HepG2 (cell line): ENCODE data around the gene DRC7. TPM values are rescaled to one million over a fixed set of nuclear protein-coding genes. Genes with fewer than 3 reads are reported as not detected.
A peak's percentile ranks its signal among the peaks of the same experiment; 100 is the strongest.

Experiments
- CC2D1A ChIP-seq: sonication (generic); formaldehyde crosslinking; IDR thresholded peaks from 2 replicates; pipeline ENCODE4 v1.8.1; 2023; ENCODE audit warnings: mild to moderate bottlenecking, missing genetic modification reagents
- FOSL2 ChIP-seq: sonication (generic); formaldehyde crosslinking; IDR thresholded peaks from 2 replicates; pipeline ENCODE4 v1.4.0; 2020; ENCODE audit warnings: missing genetic modification reagents
- ONECUT2 ChIP-seq: sonication (generic); formaldehyde crosslinking; IDR thresholded peaks from 2 replicates; pipeline ENCODE4 v1.4.0; 2020; ENCODE audit warnings: missing genetic modification reagents
- POLR2A ChIP-seq, 2 experiments: IDR thresholded peaks; 2 replicates each; pipeline ENCODE4 v1.6.1; 2011; ENCODE audit warnings: low read depth in 2 of 2, low read length in 2 of 2, mild to moderate bottlenecking in 1 of 2, moderate library complexity in 1 of 2; ENCODE audit not compliant: insufficient read depth in 1 of 2
- SNAI1 ChIP-seq: sonication (generic); formaldehyde crosslinking; IDR thresholded peaks from 2 replicates; pipeline ENCODE4 v1.5.0; 2020; ENCODE audit warnings: mild to moderate bottlenecking, missing genetic modification reagents, borderline replicate concordance
- SNAPC2 ChIP-seq: sonication (generic); formaldehyde crosslinking; IDR thresholded peaks from 2 replicates; pipeline ENCODE4 v1.8.1; 2022; ENCODE audit warnings: mild to moderate bottlenecking, missing genetic modification reagents
- SP140L ChIP-seq: sonication (generic); formaldehyde crosslinking; IDR thresholded peaks from 2 replicates; pipeline ENCODE4 v1.4.0; 2020; ENCODE audit warnings: missing genetic modification reagents, borderline replicate concordance
- SP2 ChIP-seq: sonication (generic); formaldehyde crosslinking; IDR thresholded peaks from 2 replicates; pipeline ENCODE4 v1.5.1; 2020; ENCODE audit warnings: mild to moderate bottlenecking, missing genetic modification reagents
- SSRP1 ChIP-seq: IDR thresholded peaks from 2 replicates; pipeline ENCODE4 v1.6.1; 2016; ENCODE audit warnings: control low read depth
- TOPORS ChIP-seq: sonication (generic); formaldehyde crosslinking; IDR thresholded peaks from 2 replicates; pipeline ENCODE4 v1.8.0; 2023; ENCODE audit warnings: mild to moderate bottlenecking, missing genetic modification reagents
- ZNF382 ChIP-seq: sonication (generic); formaldehyde crosslinking; IDR thresholded peaks from 2 replicates; pipeline ENCODE4 v1.5.0; 2020; ENCODE audit warnings: missing genetic modification reagents, mild to moderate bottlenecking, borderline replicate concordance
- ZNF782 ChIP-seq: sonication (generic); formaldehyde crosslinking; IDR thresholded peaks from 2 replicates; pipeline ENCODE4 v1.4.0; 2020; ENCODE audit warnings: missing genetic modification reagents, mild to moderate bottlenecking, borderline replicate concordance
- ZSCAN25 ChIP-seq: sonication (generic); formaldehyde crosslinking; IDR thresholded peaks from 2 replicates; pipeline ENCODE4 v1.8.0; 2022; ENCODE audit warnings: mild to moderate bottlenecking, missing genetic modification reagents
- polyA plus RNA-seq, 8 experiments: library from polyadenylated mRNA; depleted of rRNA in 3 of 8; stranded (reverse) in 7 of 8; unstranded in 1 of 8; fragments of >200 nt; fragmentation: Illumina TruSeq in 4 of 8; extraction: Trizol in 4 of 8; gene quantifications; 2 replicates each; pipeline versions ENCODE4 v1.2.1 to v1.2.3, GENCODE V29; 2011 to 2016; ENCODE audit warnings: low read depth in 4 of 8, missing spikeins in 1 of 8, mixed read lengths in 1 of 8; ENCODE audit not compliant: insufficient read depth in 1 of 8
- total RNA-seq, 5 experiments: library from RNA; depleted of rRNA; stranded (reverse); fragments of >200 nt; fragmentation: Illumina TruSeq; extraction: Trizol; gene quantifications; 2 replicates each; pipeline ENCODE4 v1.2.3, GENCODE V29; 2016; ENCODE audit warnings: low read depth in 1 of 5
- TF ChIP-seq, protein P1 (sequence below): sonication (generic); formaldehyde crosslinking; IDR thresholded peaks from 2 replicates; pipeline ENCODE4 v1.8.1; 2023; ENCODE audit warnings: mild to moderate bottlenecking, moderate library complexity, missing genetic modification reagents
- TF ChIP-seq, protein P2 (sequence below): sonication (generic); formaldehyde crosslinking; IDR thresholded peaks from 2 replicates; pipeline ENCODE4 v1.4.0; 2020; ENCODE audit warnings: mild to moderate bottlenecking, missing genetic modification reagents
- TF ChIP-seq, protein P3 (sequence below): sonication (generic); formaldehyde crosslinking; IDR thresholded peaks from 2 replicates; pipeline ENCODE4 v1.5.0; 2020; ENCODE audit warnings: missing genetic modification reagents
- TF ChIP-seq, protein P4 (sequence below): sonication (generic); formaldehyde crosslinking; IDR thresholded peaks from 2 replicates; pipeline ENCODE4 v1.5.0; 2020; ENCODE audit warnings: missing genetic modification reagents, mild to moderate bottlenecking, borderline replicate concordance
- TF ChIP-seq, protein P5 (sequence below): sonication (generic); formaldehyde crosslinking; IDR thresholded peaks from 2 replicates; pipeline ENCODE4 v1.4.0; 2020; ENCODE audit warnings: mild to moderate bottlenecking, missing genetic modification reagents
- TF ChIP-seq, protein P6 (sequence below): sonication (generic); formaldehyde crosslinking; IDR thresholded peaks from 2 replicates; pipeline ENCODE4 v1.5.0; 2020; ENCODE audit warnings: mild to moderate bottlenecking, missing genetic modification reagents, moderate library complexity

DRC7 gene
- total and polyA plus RNA-seq, 2 of the 13 experiments (the other 11 are each of a cell fraction or from before 2014, with no cell fraction given) = 2.7 to 3.4 TPM

DNA sequence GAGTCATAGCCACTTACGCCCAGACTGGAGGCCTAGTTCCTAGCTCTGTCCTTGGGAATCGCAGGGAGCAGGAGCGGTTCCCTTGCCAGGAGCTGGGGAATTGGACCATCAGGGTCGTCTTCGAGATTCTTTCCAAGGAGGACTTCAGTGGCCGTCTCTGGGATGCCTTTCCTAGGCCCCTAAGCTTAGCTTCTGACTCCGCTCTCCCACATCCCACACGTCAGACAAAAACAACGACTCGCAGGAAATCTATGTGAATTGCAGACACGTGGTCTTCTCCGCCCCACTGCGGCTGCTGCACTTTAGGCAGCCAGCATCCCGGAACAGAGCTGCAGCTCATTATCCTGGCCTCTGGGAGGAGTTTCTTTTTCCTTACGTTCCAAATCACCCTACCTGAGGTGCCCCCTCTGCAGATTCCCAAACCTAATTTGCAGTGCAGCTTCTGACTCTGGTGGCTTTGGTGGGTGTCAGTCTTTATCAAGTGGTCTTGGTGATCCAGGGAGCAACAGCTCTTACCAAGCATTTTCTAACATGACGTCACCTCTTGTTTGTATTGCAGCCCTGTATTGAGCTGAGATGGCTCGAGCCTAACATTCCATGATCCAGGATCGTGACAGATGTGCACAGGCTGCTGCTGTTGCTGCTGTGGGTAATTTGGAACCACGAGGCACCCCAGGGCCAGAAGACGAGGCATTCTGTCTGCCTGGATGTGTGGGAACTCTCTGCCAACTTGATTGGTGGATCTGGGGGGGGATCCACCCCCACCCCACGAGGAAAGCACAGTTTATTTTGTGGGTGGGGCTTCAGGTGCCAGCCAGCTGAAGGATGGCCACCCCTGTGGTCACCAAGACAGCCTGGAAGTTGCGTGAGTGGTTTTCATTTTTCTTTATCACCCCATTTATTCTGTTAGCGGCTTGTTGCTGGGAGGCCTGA, 42.1 kb downstream of the DRC7 start (continued):
- TF ChIP-seq, protein P1, sequence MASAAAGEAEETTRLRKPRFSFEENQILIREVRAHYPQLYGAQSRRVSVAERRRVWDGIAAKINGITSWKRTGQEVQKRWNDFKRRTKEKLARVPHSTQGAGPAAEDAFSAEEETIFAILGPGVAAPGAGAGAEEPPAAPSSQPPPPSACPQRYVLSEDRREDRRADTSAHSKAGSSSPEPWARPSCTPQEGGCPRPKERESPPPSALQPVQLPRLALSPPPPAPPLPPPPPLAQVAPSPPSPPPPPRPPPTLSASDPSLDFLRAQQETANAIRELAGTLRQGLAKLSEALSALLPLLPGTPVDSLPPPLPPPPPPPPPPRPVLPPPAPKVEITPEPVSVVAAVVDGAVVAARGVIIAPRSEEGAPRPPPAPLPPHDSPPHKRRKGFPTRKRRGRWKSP (CRISPR knock-in tag) = no peak
- no peak for TF ChIP-seq SNAI1 (CRISPR knock-in tag)
- no peak for TF ChIP-seq ZSCAN25
- TF ChIP-seq, protein P2, sequence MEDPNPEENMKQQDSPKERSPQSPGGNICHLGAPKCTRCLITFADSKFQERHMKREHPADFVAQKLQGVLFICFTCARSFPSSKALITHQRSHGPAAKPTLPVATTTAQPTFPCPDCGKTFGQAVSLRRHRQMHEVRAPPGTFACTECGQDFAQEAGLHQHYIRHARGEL = 0 out of 2 replicates have a peak, but pooled peaks have one; percentile 30
- 0 out of 2 replicates have a peak, but pooled peaks have one; percentile 29 for TF ChIP-seq ONECUT2 (CRISPR knock-in tag)
- TF ChIP-seq CC2D1A (CRISPR knock-in tag) = no peak
- no peak for TF ChIP-seq SSRP1
- TF ChIP-seq, protein P3, sequence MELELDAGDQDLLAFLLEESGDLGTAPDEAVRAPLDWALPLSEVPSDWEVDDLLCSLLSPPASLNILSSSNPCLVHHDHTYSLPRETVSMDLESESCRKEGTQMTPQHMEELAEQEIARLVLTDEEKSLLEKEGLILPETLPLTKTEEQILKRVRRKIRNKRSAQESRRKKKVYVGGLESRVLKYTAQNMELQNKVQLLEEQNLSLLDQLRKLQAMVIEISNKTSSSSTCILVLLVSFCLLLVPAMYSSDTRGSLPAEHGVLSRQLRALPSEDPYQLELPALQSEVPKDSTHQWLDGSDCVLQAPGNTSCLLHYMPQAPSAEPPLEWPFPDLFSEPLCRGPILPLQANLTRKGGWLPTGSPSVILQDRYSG (CRISPR knock-in tag) = no peak
- no peak for TF ChIP-seq SP140L (CRISPR knock-in tag)
- TF ChIP-seq, protein P4, sequence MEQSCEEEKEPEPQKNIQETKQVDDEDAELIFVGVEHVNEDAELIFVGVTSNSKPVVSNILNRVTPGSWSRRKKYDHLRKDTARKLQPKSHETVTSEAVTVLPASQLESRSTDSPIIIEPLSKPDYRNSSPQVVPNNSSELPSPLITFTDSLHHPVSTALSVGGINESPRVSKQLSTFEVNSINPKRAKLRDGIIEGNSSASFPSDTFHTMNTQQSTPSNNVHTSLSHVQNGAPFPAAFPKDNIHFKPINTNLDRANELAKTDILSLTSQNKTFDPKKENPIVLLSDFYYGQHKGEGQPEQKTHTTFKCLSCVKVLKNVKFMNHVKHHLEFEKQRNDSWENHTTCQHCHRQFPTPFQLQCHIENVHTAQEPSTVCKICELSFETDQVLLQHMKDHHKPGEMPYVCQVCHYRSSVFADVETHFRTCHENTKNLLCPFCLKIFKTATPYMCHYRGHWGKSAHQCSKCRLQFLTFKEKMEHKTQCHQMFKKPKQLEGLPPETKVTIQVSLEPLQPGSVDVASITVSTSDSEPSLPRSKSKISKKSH (CRISPR knock-in tag) = no peak
- TF ChIP-seq FOSL2 (CRISPR knock-in tag) = peak; percentile 67
- TF ChIP-seq SNAPC2 (CRISPR knock-in tag) = no peak
- TF ChIP-seq, protein P5, sequence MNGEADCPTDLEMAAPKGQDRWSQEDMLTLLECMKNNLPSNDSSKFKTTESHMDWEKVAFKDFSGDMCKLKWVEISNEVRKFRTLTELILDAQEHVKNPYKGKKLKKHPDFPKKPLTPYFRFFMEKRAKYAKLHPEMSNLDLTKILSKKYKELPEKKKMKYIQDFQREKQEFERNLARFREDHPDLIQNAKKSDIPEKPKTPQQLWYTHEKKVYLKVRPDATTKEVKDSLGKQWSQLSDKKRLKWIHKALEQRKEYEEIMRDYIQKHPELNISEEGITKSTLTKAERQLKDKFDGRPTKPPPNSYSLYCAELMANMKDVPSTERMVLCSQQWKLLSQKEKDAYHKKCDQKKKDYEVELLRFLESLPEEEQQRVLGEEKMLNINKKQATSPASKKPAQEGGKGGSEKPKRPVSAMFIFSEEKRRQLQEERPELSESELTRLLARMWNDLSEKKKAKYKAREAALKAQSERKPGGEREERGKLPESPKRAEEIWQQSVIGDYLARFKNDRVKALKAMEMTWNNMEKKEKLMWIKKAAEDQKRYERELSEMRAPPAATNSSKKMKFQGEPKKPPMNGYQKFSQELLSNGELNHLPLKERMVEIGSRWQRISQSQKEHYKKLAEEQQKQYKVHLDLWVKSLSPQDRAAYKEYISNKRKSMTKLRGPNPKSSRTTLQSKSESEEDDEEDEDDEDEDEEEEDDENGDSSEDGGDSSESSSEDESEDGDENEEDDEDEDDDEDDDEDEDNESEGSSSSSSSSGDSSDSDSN (CRISPR knock-in tag) = no peak
- peak in 1 of 2 experiments; percentile 79; a peak in 2 of 4 replicates for TF ChIP-seq POLR2A (IDR thresholded peaks at IDR 0.05; ENCODE audit: insufficient read depth in 1 of 2, low read depth in 2 of 2, low read length in 2 of 2)
- TF ChIP-seq ZNF382 (CRISPR knock-in tag) = no peak
- no peak for TF ChIP-seq ZNF782 (CRISPR knock-in tag)
- 0 out of 2 replicates have a peak, but pooled peaks have one; percentile 35 for TF ChIP-seq TOPORS
- TF ChIP-seq, protein P6, sequence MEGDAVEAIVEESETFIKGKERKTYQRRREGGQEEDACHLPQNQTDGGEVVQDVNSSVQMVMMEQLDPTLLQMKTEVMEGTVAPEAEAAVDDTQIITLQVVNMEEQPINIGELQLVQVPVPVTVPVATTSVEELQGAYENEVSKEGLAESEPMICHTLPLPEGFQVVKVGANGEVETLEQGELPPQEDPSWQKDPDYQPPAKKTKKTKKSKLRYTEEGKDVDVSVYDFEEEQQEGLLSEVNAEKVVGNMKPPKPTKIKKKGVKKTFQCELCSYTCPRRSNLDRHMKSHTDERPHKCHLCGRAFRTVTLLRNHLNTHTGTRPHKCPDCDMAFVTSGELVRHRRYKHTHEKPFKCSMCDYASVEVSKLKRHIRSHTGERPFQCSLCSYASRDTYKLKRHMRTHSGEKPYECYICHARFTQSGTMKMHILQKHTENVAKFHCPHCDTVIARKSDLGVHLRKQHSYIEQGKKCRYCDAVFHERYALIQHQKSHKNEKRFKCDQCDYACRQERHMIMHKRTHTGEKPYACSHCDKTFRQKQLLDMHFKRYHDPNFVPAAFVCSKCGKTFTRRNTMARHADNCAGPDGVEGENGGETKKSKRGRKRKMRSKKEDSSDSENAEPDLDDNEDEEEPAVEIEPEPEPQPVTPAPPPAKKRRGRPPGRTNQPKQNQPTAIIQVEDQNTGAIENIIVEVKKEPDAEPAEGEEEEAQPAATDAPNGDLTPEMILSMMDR (CRISPR knock-in tag) = peak; percentile 62
- TF ChIP-seq SP2 = no peak
